Occipital lobe (tissue), 2 donors: ENCODE results near the gene GNG7. TPM values are rescaled to one million over a fixed set of nuclear protein-coding genes. Genes with fewer than 3 reads are reported as not detected.
A peak's percentile ranks its signal among the peaks of the same experiment; 100 is the strongest.
"Not testable (repeated sequence)": the region's sequence is repeated elsewhere in the genome, so short reads cannot be mapped to it uniquely, and the experiment has no call there.

ENCODE experiments used
- DNase-seq: peaks from one replicate; lab custom pipeline; 2025; lab: John Stamatoyannopoulos, UW
- total RNA-seq: library from RNA; depleted of rRNA; stranded (reverse); fragments of >200 nt; gene quantifications from one replicate; pipeline ENCODE4 v1.2.3, GENCODE V29; 2014

Gene GNG7
- total RNA-seq, 1 donor from 2014 or later, result 4.2 TPM

GRCh38 chr19:2517881-2518601 is 184.5 kb downstream of the GNG7 start:
- DNase-seq, result no peak

GRCh38 chr19:2516727-2517126 is 185.8 kb downstream of the GNG7 start:
- no peak for DNase-seq

GRCh38 chr19:2514981-2515518 is 187.4 kb downstream of the GNG7 start:
- no peak for DNase-seq

GRCh38 chr19:2512523-2513431 is 189.7 kb downstream of the GNG7 start:
- DNase-seq, result no peak

GRCh38 chr19:2511991-2512390 is 190.5 kb downstream of the GNG7 start:
- DNase-seq, result no peak

GRCh38 chr19:2511570-2511969 is 190.9 kb downstream of the GNG7 start:
- DNase-seq, result no peak

GRCh38 chr19:2509096-2509495 is 193.4 kb downstream of the GNG7 start:
- DNase-seq, result no peak

GRCh38 chr19:2507109-2507508 is 195.4 kb downstream of the GNG7 start:
- no peak for DNase-seq

- not testable (repeated sequence) for DNase-seq
These were observed 195.8 kb downstream of the GNG7 start for GRCh38 chr19:2506656-2507055.

GRCh38 chr19:2503521-2504109 is 198.9 kb downstream of the GNG7 start:
- DNase-seq, result no peak

GRCh38 chr19:2500841-2501261 is 201.6 kb downstream of the GNG7 start:
- no peak for DNase-seq

GRCh38 chr19:2500156-2500555 is 202.3 kb downstream of the GNG7 start:
- no peak for DNase-seq

GRCh38 chr19:2497186-2497585 is 205.3 kb downstream of the GNG7 start:
- no peak for DNase-seq

GRCh38 chr19:2495651-2496316 is 206.7 kb downstream of the GNG7 start:
- DNase-seq, result no peak

- no peak for DNase-seq
These were observed 207.3 kb downstream of the GNG7 start for GRCh38 chr19:2495130-2495641.

GRCh38 chr19:2494447-2495129 is 207.9 kb downstream of the GNG7 start:
- peak; percentile 55 for DNase-seq

GRCh38 chr19:2494084-2494446 is 208.4 kb downstream of the GNG7 start:
- peak; percentile 58 for DNase-seq

GRCh38 chr19:2493448-2493847 is 209.0 kb downstream of the GNG7 start:
- DNase-seq, result not testable (repeated sequence)

- no peak for DNase-seq
These were observed 209.6 kb downstream of the GNG7 start for GRCh38 chr19:2492870-2493269.

- no peak for DNase-seq
These were observed 211.2 kb downstream of the GNG7 start for GRCh38 chr19:2491130-2491801.
